ENCODE results near the gene AVPR1B.

The AVPR1B gene

GRCh38 chr1:206117151-206117948 lies at the start of gene AVPR1B:
AVPR1B (minus strand) TSS chr1:206117388; CDS start chr1:206116890, 498 bp downstream.
- FAIRE-seq, result no peak

DNA sequence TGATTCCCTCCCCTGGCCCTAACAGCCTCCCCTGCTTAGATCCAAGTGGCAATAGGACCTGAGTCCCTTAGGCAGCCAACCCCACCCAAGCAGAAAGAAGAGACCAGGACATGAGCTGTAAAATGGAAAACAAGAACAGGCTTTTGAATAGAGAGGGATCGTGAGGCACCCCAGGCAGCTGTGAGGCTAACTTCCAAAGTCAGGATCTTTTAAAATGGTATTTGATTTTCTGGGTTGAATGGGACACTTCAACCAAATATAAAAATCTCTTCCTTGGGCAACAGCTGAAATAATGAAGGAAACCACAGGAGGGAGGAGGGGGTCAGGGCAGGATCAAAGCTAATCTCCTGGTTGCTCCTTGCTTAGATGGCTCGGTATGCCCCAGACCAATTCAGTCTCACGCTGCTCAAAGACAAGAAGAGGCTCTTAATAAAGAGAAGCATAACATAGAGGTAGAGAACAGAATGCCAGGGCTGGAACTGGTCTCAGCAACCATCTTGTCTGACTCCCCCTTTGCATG lies 28.6 kb upstream of the AVPR1B start:
- FAIRE-seq, result no peak

DNA sequence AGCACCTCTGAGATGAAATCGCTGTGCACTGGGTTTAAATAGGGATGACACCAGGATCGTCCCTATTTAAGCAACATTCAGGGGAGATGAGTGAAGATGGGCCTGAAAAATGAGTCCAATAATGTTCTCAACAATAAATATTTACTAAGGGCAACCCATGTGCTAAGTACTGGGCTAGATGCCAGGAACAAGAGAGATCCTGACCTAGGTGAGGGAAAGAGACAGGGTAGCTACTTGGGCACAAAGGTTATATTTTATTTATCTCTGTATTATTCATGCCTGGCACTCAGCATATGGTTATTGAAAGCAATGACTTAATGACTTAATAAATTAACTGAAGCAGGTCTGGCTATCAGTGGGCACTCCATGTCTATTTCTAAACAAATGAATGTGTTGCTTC lies 27.4 kb upstream of the AVPR1B start:
- FAIRE-seq, result no peak

DNA sequence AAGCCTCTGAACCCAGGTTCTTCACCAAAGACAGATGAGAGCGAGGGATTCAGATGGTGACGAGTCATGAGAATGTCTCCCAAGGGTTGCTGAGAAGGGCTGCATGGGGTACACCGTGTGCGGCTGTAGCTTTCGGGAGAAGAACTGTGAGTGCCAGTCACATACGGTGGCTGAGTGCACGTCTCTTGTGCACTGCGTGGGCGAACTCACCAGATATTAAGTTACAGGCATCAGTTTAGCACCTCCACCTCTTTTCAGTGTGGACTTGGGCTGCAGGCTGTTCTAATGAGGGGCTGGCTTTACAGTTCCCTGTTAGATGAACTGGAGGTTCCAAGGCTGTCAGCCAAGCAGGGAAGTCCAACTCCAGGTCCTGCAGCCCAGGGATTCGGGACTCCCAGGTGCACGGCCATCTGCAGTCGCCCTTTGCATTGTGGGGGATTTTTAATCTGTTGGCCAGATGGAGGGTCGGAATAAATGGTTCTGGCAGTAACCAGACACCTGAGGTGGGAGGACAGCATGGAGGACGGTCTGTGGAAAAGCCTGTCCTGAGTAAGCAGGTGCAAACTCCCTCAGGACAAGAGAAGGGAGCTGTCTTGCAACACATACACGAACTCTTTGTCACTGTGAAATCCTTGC lies 26.5 kb upstream of the AVPR1B start:
- no peak for FAIRE-seq

DNA sequence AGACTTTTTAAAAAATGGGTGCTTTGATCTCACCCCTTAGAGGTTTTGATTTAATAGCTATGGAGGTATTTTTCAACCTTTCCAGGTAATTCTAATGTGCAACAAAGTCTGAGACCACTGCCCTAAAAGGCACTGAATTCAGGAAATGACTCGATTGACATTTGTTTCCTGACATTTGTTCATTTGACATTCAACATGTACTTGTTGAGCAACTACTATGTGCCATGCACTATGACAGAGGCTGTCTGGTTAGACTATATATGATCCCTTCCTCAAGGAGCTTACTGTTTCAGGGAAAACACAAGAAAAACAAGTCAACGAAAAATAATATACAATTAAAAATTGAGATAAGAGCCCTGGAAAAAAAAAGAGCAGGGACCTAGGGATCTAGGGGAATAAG lies 25.6 kb upstream of the AVPR1B start:
- FAIRE-seq, result no peak

GRCh38 chr1:206142011-206142410 lies 24.8 kb upstream of the AVPR1B start:
- no peak for FAIRE-seq

GRCh38 chr1:206136241-206136640 lies 19.1 kb upstream of the AVPR1B start:
- FAIRE-seq, result no peak

DNA sequence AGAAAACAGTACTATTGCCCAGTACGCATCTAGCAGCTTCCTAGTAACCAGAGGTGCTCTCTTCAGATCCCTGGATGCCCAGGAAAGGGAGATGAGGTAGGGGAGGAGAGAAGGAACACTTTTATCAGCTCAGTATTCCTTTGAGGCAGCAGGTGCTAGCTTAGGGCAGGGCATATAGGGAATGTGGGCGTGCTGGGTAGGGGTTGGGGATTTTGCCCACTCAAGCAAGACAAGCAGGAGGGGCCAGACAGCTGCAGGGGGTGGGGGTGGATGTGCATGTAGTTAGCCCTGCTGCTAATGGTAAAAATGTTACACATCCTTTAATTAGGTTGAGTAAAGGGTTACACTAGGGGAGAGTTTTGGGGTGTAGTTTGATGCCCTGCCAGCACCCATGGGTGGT lies 18.1 kb upstream of the AVPR1B start:
- no peak for FAIRE-seq

DNA sequence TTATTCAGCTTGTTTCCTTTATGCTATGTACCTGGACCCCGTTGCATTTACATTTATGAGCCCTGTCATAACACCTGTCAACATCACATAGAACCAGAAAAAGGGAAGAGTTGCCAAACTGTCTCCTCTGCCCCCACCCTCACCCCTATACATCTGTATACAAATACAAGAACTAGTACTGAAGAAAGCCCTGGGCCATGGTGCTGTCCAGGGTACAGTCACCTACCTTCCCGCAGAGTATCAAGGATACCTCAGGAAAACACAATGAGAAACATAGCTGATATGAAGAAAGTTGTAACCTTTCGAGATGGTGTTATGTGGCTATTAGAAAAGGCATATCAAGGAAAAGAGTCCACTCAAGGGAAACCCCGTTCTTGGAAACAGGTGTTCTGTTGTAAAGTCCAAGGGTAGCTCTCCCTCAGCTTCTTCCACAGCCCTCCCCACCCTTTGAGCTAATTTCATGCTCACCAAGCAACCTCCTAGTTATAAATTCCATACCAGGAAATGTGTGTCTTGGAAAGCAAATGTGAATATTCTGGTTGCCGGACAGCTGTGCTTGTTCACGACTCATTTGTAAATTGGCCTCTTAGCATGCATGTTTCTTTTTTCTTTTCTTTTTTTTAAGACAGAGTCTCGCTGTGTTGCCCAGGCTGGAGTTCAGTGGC lies 16.7 kb upstream of the AVPR1B start:
- FAIRE-seq, result no peak

- no peak for FAIRE-seq
These were observed 13.8 kb upstream of the AVPR1B start for GRCh38 chr1:206131037-206131436.

GRCh38 chr1:206128196-206128595 lies 11.0 kb upstream of the AVPR1B start:
- no peak for FAIRE-seq

GRCh38 chr1:206127336-206127735 lies 10.1 kb upstream of the AVPR1B start:
- FAIRE-seq, result no peak

GRCh38 chr1:206125346-206125745 lies 8.2 kb upstream of the AVPR1B start:
- no peak for FAIRE-seq

- no peak for FAIRE-seq
These were observed 5.5 kb upstream of the AVPR1B start for GRCh38 chr1:206122686-206123085.

- no peak for FAIRE-seq
These were observed 4.1 kb upstream of the AVPR1B start for GRCh38 chr1:206121269-206121668.

GRCh38 chr1:206120406-206120805 lies 3.2 kb upstream of the AVPR1B start:
- peak; percentile 3 for FAIRE-seq

DNA sequence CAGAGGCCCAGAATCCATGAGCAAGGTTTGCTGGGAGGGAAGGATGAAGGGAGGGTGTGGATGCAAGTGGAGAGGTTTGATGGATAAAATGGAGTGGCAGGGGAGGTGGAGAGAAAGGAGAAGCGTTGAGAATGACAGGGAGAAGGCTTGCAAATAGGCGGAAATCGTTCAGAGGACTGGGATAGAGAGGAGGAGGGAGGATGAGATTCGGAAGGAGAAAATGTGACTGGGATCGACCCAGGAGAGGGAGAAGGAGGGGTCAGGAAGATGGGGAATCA lies 376 bp downstream of the AVPR1B start:
- no peak for FAIRE-seq

DNA sequence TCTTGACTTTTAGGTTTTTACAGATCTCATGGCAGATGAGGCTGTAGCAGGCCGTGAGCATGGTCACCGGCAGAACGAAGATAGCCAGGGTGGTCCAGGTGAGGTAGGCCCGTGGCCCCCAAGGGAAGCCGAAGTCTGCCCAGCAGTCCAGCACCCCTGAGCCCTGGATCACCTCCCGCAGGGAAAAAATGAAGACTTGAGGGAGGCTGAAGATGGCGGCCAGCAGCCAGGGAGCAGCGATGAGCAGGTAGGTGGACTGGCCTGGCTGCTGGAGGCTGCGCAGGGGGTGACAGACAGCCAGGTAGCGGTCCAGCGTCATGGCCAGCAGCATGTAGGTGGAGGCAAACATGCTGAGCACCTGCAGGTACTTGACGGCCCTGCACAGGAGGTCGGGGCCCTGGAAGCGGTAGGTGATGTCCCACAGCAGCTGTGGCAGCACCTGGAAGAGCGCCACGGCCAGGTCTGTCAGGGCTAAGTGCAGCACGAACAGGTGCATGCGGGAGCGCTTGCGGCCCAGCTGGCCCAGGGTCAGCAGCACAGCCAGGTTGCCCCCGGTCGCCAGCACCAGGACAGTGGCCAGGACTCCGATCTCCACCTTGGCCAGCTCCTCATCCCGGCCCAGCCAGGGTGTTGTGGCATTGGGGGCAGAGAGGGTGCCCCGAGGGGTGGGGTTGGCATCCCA lies 856 bp downstream of the AVPR1B start:
- no peak for FAIRE-seq

- FAIRE-seq, result no peak
These were observed 1.4 kb downstream of the AVPR1B start for GRCh38 chr1:206115791-206116190.

DNA sequence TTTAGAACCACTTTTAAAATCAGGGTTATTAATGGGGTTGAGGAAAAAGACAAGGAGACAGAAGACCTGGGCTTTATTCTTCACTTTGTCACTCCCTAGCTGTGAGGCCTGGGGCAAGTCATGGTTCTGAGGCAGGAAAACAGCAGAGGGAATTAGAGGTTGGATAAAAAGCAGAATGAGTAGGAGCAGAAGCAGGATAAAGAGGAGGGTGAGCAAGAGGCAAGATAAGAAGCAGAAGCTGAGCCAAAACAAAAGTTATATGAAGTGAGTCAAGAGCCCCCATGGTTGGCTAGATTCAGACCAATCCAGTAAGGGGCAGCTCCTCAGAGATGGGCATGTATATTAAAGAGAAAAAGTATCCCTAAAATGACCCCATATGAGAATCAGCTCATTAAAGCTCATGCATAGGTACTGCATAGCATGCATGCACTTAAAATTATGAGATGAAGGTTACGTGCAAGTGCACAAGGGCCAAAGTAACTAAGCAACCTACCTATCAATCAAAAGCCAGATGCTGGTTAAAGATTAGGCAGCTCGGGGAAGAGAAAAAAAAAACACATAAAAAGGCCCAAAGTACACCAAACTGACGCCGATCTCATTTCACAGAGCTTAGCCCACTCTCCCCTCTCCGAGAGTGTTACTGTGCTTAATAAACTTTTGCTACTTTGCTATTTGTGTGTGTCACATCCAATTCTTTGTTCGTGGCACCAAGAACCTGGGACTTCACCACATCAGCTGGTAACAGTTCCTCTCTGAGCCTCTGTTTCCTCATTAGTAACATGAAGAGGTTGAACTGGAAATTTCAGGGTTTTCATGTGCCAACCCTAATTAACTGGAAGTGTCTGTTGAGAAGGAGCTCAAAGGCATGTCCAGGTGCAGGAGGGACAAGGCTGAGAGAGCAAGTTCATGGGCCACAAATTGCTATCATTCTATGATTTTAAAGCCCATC lies 2.2 kb downstream of the AVPR1B start:
- no peak for FAIRE-seq

DNA sequence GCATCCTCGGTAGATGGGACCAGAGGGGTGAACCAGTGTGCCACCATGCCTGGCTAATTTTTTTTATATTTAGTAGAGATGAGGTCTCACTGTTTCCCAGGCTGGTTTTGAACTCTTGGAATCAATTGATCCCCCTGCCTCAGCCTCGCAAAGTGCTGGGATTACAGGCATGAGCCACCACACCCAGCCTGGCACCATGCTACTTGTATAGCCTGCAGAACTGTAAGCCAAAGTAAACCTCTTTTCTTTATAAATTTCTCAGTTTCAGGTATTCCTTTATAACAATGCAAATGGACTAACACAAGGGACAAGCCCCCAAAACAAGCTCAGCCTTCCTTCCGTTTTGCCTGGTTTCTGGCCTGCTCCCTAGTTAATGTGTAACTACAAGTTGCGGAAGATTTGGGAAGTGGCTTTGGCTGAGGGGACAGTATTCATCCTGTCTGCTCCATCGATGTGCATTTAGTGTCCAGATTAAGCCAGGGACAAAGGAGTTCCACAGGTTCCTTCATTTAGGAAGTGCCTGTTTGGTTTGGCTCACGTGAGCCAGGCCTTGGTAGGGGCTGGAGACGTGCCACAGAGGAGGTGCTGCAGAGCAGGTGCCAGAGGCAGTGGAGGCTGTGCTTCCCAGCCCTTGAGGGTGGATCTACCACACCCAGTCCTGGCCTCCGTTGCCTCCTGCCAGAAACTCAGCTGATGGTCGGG lies 4.4 kb downstream of the AVPR1B start:
- FAIRE-seq, result no peak
